Activated CD8-positive, alpha-beta T cell treated with anti-CD3 and anti-CD28 coated beads for 36 hours (primary cell): ENCODE results near the gene FBN1. TPM values are rescaled to one million over a fixed set of nuclear protein-coding genes. Genes with fewer than 3 reads are reported as not detected.

Experiments
- ATAC-seq: fragments of 200-7000 bp; cut with Tn5 transposase; one replicate; pipeline ENCODE4 v1.10.0; 2021; ENCODE audit warnings: mild to moderate bottlenecking, moderate library complexity
- CTCF ChIA-PET: fragments of 350-600 bp; sonication (Branson Sonifier 250); formaldehyde crosslinking; loops from one replicate; lab custom pipeline; 2021; ENCODE audit warnings: antibody characterized with exemption; lab: Charles Lee
- POLR2A ChIA-PET: fragments of 350-600 bp; sonication (Branson Sonifier 250); formaldehyde crosslinking; loops from one replicate; lab custom pipeline; 2021; ENCODE audit warnings: antibody characterized with exemption; lab: Charles Lee
- DNase-seq: peaks from one replicate; pipeline ENCODE4 v3.0.0-alpha.2; 2020
- H3K27ac Mint-ChIP-seq: one replicate; pipeline ENCODE4 v1.8.0; 2021; ENCODE audit warnings: mild to moderate bottlenecking, mixed read lengths
- H3K27me3 Mint-ChIP-seq: one replicate; pipeline ENCODE4 v1.8.0; 2021; ENCODE audit warnings: mixed read lengths
- H3K36me3 Mint-ChIP-seq: one replicate; pipeline ENCODE4 v1.8.0; 2021; ENCODE audit warnings: low read depth, mixed read lengths
- H3K4me1 Mint-ChIP-seq: one replicate; pipeline ENCODE4 v1.8.0; 2021; ENCODE audit warnings: low read depth, mixed read lengths
- H3K4me3 Mint-ChIP-seq: one replicate; pipeline ENCODE4 v1.8.0; 2021; ENCODE audit warnings: mild to moderate bottlenecking, moderate library complexity, mixed read lengths
- H3K9me3 Mint-ChIP-seq: one replicate; pipeline ENCODE4 v1.8.0; 2021; ENCODE audit warnings: mixed read lengths
- intact Hi-C: fragments of 100-400 bp; cut with micrococcal nuclease; formaldehyde crosslinking; loops from one replicate; pipeline ENCODE4 v1.10.0; 2022
- total RNA-seq, 2 experiments: library from RNA; stranded (reverse); gene quantifications; one replicate each; pipeline ENCODE4 v1.2.3, GENCODE V29; 2021
- TF ChIP-seq, protein P1 (sequence below): fragments of 200-600 bp; IDR thresholded peaks from one replicate; pipeline ENCODE4 v1.8.0; 2022; ENCODE audit warnings: antibody characterized with exemption, mild to moderate bottlenecking

The FBN1 gene
- total RNA-seq, 2 experiments from 2014 or later = 0.38 to 0.49 TPM

GRCh38 chr15:48385031-48385830, 260.3 kb downstream of the FBN1 start:
- POLR2A ChIA-PET = no interaction called here
- H3K4me1 Mint-ChIP-seq = no peaks in the 10 kb centered on the region
- no peak overlapping the region for H3K27ac Mint-ChIP-seq
- intact Hi-C loops = no loop called here
- no peak for DNase-seq
- TF ChIP-seq, protein P1, sequence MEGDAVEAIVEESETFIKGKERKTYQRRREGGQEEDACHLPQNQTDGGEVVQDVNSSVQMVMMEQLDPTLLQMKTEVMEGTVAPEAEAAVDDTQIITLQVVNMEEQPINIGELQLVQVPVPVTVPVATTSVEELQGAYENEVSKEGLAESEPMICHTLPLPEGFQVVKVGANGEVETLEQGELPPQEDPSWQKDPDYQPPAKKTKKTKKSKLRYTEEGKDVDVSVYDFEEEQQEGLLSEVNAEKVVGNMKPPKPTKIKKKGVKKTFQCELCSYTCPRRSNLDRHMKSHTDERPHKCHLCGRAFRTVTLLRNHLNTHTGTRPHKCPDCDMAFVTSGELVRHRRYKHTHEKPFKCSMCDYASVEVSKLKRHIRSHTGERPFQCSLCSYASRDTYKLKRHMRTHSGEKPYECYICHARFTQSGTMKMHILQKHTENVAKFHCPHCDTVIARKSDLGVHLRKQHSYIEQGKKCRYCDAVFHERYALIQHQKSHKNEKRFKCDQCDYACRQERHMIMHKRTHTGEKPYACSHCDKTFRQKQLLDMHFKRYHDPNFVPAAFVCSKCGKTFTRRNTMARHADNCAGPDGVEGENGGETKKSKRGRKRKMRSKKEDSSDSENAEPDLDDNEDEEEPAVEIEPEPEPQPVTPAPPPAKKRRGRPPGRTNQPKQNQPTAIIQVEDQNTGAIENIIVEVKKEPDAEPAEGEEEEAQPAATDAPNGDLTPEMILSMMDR = no peak
- H3K9me3 Mint-ChIP-seq = no peaks in the 10 kb centered on the region
- H3K27me3 Mint-ChIP-seq = peaks cover 1% of the 10 kb centered on the region
- H3K4me3 Mint-ChIP-seq = no peak overlapping the region
- H3K36me3 Mint-ChIP-seq = no peaks in the 10 kb centered on the region
- no peak for ATAC-seq
- CTCF ChIA-PET = interaction anchor here (1.0 kb wide), 1 partner anchor 27 kb away, joined by 3 read pairs; no protein-coding TSS in a partner anchor

GRCh38 chr15:48384616-48385015, 260.9 kb downstream of the FBN1 start:
- H3K4me3 Mint-ChIP-seq = no peak overlapping the region
- H3K27me3 Mint-ChIP-seq = peaks cover 1% of the 10 kb centered on the region
- DNase-seq (no peak), ATAC-seq (no peak)
- POLR2A ChIA-PET = no interaction called here
- no peaks in the 10 kb centered on the region for H3K36me3 Mint-ChIP-seq
- no peaks in the 10 kb centered on the region for H3K4me1 Mint-ChIP-seq
- CTCF ChIA-PET = interaction anchor here (1.0 kb wide), 1 partner anchor 27 kb away, joined by 3 read pairs; no protein-coding TSS in a partner anchor
- TF ChIP-seq, protein P1 = no peak
- H3K9me3 Mint-ChIP-seq = no peaks in the 10 kb centered on the region
- intact Hi-C loops = no loop called here
- no peak overlapping the region for H3K27ac Mint-ChIP-seq

DNA sequence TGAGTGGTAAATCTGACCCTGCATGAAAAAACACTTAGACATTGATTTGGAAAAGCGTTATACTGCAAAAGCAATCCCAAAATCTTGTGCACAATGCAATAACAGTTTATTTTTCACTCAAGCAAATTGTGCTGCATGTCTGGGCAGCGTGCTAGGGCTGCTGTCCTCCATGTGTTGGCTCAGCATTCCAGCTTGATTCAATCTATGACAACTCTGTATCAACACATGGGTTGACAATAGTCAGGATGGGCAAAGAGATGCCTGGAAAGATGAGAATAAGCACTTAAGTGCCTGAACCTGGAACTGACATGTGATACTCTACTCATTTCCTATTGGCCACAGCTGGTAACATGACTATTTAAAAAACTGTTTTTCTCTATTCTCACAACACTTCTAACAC, 262.5 kb downstream of the FBN1 start:
- H3K36me3 Mint-ChIP-seq = no peaks in the 10 kb centered on the region
- no peak overlapping the region for H3K4me3 Mint-ChIP-seq
- intact Hi-C loops = no loop called here
- H3K9me3 Mint-ChIP-seq = no peaks in the 10 kb centered on the region
- no peak overlapping the region for H3K27ac Mint-ChIP-seq
- H3K27me3 Mint-ChIP-seq = peaks cover 3% of the 10 kb centered on the region
- ChIA-PET POLR2A (no interaction called here), CTCF (no interaction called here)
- TF ChIP-seq, protein P1 = no peak
- DNase-seq (no peak), ATAC-seq (no peak)
- H3K4me1 Mint-ChIP-seq = no peaks in the 10 kb centered on the region

- Mint-ChIP-seq H3K4me1 (no peaks in the 10 kb centered on the region), H3K9me3 (peaks cover 2% of the 10 kb centered on the region), H3K36me3 (no peaks in the 10 kb centered on the region), H3K27me3 (peaks cover 5% of the 10 kb centered on the region), H3K4me3 (no peak overlapping the region), H3K27ac (no peak overlapping the region)
- DNase-seq (no peak), ATAC-seq (no peak)
- ChIA-PET CTCF (no interaction called here), POLR2A (no interaction called here)
- TF ChIP-seq, protein P1 = no peak
- intact Hi-C loops = no loop called here
These were observed 263.6 kb downstream of the FBN1 start for GRCh38 chr15:48381861-48382260.

DNA sequence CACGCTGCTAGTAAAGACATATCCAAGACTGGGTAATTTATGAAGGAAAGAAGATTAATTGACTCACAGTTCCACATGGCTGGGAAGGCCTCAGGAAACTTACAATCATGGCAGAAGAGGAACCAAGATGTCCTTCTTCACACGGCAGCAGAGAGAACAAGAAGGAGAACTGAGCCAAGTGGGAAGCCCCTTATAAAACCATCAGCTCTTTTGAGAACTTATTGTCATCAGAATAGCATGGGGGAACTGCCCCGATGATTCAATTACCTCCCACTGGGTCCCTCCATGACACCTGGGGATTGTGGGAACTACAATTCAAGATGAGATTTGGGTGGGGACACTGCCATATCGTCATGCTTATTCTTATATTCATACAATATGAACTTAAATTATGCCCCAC, 265.3 kb downstream of the FBN1 start:
- DNase-seq = no peak
- ChIA-PET CTCF (no interaction called here), POLR2A (no interaction called here)
- Mint-ChIP-seq H3K9me3 (peaks cover 2% of the 10 kb centered on the region), H3K27ac (no peak overlapping the region), H3K27me3 (peaks cover 12% of the 10 kb centered on the region), H3K36me3 (no peaks in the 10 kb centered on the region), H3K4me1 (no peaks in the 10 kb centered on the region), H3K4me3 (no peak overlapping the region)
- ATAC-seq = no peak
- intact Hi-C loops = no loop called here
- TF ChIP-seq, protein P1 = no peak
